HuH-7.5 (cell line): ENCODE measurements around the gene GRIN1.
A peak's percentile ranks its signal among the peaks of the same experiment; 100 is the strongest.
"Not testable (repeated sequence)": the region's sequence is repeated elsewhere in the genome, so short reads cannot be mapped to it uniquely, and the experiment has no call there.

ENCODE experiments used
- DNase-seq: peaks from one replicate; pipeline ENCODE4 v3.0.0; 2011; ENCODE audit warnings: low spot score

The GRIN1 gene

DNA sequence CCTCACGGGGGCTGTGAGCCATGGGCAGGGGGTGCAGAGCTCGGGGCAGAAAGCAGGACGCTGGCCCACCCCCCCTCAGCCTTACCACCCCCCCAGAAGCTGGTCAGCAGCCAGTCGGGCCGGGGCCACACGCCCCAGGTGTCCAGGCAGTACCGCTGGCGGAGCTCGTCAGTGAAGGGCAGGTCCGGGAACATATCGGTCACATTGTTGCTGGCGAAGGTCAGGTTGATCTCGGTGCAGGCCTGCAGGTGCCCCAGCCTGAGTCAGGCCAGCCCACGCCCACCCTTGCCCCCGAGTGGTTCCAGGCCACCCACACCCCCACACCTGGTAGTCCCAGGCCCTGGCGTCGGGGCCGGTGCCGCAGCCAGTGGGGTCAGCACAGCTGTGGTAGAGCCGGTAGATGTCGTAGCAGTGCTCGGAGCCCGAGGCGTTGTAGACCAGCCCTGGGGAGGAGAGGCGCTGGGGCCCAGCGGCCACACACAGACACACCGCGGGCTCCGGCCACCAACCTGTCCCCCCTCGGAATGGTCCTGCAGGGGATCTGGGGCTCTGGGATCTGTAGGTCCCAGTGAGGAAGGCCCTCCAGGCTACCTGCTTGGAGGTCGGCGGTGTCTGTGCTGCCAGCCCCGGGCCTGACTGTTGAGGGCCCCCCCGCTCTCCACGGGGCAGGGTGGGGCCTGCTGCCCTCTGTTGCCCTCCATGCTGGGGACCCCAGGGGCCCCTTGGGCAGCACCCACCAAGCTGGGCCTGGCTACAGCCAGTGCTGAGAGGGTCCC lies 27.0 kb upstream of the GRIN1 start:
- DNase-seq: no peak

DNA sequence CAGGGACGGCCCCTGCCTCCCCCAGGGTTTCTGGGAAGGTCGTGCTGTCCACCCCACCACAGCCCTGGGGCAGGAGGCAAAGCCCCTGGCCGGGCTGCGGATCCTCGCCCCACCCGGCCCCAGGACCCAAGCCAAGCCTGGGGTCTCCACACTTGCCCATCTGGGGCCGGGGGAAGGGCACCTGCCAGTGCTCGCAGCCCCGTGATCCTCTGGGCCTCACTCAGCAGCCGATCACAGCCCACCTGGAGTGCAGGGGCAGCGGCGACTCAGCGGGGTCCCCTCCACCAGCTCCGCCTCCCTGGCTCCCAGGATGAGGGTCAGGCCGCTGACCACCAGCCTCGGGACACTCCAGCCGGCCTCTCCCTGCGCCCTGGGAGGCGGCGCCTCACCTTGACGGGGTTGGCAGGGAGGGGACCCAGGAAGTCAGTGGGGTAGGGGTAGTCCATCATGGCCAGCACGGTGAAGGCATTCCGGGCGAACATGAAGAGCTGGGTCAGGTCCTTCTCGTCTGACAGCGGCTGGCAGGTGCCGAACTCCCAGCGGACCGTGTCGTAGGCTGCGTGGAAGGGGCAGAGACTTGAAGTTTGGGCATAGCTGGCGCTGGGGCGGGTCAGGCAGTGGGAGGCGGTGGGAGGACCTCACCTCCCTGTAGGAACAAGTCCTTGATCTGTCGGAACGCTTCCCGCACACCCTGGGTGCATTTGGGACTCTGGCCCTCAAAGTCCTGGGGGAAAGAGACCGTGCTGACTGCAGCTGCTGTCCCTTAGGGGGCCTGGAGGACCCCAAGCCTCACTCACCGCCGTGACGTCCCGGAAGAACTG lies 26.2 kb upstream of the GRIN1 start:
- DNase-seq: no peak

DNA sequence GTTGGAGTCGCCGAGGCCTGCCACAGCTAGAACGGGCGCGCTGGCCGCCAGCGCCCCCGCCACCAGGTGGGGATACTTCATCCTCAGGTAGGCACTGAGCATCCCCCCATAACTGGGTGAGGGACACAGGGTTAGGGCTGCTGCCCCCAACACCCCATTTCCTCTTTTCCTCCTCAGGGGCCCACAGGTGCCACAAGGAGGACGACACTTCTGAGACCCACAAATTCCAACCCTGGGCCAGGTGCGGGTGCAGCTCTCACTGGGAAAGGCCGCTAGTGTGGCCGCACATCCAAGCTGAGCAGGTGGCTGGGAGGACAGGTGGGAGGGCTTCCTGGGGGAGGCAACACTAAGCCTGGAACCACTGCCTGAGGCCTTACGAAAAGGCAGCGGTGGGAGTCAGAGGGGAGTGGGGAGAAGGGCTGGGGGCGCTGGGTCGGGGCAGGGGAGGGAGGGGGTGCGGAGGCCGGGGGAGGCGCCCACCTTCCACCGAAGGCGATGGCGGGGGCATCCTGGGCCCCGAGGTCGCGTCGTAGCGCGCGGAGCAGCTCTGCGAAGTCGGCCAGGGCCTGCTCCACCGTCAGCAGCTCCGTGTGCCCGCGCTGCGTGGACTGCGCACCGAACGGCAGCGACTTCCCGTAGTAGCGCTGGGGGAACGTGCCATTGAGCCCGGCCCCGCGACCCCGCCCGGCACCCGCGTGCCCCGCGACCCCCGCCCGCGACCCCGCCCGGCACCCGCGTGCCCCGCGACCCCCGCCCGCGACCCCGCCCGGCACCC lies 25.4 kb upstream of the GRIN1 start:
- DNase-seq: no peak

DNA sequence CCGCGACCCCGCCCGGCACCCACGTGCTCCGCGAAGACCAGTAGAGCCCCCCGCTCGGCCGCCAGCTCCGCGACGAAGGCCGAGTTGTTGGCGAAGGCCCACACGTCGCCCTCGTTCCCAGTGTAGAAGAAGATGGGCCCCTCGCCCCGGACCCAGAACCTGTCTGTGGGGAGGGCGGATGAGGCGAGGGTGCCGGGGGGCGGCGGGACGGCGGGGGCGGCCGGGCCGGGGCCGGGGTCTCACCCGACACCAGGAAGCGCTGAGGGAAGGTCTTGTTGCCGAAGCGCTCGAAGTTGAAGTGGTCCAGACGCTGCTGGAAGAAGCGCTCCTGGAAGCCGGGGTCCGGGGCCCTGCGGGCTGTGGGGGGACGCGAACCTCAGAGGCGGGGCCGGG lies 24.7 kb upstream of the GRIN1 start:
- DNase-seq: no peak

DNA sequence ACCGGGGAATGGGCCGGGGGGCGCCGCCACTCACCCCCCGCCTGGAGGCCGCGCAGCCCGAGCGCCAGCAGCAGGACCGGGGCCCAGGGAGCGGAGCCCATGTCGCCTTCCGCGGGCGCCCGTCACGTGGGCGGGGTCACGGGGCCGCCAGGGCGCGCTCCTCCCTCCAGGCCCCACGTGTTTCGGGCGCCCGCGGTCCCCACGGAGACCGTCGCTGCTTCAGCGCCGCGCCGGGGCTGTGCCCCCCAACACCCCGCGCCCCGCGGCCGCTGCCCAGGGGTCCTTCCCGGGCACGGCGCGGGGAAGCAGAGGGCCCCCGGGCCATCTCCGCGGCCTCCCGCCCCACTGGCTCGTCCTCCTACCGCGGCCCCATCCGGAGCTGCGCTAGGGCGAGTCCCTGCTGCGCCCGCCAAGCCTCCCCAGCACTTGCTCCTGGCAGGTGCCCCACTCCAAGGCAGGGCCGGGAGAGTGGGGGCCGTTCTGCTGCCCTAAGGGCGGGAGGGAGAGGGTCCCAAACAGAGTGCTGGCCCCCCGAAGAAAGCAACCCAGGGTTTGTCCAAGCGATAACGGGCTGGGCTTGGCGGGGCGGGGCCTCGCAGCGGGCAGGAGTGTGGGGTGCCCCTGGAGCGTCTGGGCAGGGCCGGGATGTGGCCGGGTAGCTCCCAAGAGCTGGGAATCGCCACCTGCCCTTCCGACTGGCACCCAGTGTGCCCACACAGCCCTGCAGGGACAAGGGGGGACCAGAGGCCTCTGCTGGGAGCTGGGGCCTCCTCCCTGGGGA lies 24.2 kb upstream of the GRIN1 start, which contains the start of gene DPP7:
DPP7 (minus strand) TSS at position 121 of the 781 bp plus-strand sequence; CDS start at position 101, 20 bp downstream.
- peak; percentile 93 for DNase-seq

DNA sequence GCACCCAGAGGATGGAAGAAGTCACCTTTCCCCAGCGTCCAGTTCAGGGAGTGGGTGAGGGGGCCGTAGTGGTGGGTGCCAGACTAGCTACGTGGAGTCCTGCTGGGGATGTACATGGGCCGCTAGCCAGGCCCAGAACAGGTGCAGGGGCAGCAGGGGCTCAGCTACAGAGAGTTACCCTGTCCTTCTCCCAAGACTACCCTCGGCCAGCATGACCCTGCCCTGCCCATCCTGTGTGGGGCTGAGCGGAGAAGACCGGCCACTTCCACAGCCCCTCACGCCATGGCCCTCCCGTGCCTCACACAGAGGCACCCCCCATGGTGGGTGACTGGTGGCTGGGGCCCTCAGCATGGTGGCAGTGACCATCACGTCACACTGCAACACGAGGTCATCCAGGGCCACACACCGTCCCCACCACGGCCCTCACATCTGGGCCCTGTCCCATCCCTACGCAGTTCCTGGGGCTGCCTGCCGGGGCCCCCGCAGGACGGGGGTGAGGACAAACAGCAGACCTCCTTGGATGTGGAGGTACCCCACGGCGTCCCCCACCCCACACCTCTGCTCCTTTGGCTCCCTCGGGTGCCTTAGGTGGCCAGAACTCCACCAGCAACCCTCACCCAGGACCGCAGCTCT lies 23.4 kb upstream of the GRIN1 start:
- DNase-seq: no peak

DNA sequence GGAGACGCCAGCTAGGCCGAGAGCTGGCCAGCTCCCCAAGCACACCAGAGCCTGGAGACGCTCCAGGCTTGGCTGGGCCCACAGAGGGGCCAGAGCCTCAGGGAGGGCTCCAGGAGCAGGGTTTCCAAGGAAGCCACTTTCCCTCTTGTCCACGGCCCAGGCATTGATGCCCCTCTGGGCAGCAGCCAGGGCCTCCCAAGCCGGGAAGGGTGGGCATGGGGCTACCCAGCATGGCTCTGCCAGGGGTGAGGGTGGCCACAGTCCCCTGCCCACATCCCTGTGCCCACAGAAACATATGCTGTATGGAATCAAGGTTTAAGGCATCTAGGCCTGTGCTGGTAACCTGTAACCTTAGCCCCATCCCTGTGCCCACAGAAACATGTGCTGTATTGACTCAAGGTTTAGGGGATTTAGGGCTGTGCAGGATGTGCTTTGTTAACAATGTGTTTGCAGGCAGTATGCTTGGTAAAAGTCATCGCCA lies 22.9 kb upstream of the GRIN1 start:
- DNase-seq: no peak

DNA sequence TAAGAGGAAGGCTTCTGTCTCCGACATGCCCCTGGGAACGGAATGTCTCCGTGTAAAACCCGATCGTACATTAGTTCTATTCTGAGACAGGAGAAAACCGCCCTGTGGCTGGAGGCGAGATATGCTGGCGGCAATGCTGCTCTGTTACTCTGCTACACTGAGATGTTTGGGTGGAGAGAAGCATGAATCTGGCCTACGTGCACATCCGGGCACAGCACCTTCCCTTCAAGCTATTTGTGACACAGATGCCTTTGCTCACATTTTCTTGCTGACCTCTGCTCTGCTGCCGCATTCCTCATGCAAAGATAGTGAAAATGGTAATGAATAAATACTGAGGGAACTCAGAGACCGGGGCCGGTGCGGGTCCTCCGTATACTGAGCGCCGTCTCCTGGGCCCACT lies 22.2 kb upstream of the GRIN1 start:
- no peak for DNase-seq

DNA sequence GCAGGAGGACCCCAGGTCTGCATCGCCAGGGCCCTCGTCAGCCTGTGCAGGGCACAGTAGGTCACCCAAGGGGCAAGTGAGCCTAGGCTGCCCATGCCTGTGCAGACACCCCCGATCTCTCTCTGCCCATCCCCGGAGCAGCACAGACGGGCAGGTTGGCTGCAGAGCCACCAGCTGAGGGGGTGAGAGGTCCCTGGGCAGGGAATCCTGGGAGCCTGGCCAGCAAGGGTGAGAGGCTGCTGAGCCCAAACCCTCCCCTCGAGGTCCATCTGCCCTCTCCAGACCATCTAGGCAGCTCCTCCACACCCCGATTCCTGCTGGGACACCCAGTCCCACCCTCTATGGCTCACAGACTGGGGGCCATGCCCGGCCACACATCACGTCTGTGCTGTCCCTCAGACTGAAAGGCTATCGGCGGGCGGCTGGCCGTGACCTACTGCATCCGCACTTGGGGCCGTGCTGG lies 21.7 kb upstream of the GRIN1 start:
- no peak for DNase-seq

DNA sequence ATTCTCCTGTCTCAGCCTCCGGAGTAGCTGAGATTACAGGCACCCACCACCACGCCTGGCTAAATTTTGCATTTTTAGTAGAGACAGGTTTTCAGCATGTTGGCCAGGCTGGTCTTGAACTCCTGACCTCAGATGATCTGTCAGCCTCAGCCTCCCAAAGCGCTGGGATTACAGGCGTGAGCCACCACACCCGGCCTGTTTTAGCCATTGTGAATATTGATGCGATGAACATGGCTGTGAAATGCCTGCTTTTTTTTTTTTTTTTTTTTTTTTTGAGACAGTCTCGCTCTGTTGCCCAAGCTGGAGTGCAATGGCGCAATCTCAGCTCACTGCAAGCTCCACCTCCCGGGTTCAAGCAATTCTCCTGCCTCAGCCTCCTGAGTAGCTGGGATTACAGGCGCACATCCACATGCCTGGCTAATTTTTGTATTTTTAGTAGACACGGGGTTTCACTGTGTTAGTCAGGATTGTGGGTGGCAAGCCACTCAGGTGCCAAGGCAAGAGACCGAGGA lies 20.8 kb upstream of the GRIN1 start:
- DNase-seq: not testable (repeated sequence)

DNA sequence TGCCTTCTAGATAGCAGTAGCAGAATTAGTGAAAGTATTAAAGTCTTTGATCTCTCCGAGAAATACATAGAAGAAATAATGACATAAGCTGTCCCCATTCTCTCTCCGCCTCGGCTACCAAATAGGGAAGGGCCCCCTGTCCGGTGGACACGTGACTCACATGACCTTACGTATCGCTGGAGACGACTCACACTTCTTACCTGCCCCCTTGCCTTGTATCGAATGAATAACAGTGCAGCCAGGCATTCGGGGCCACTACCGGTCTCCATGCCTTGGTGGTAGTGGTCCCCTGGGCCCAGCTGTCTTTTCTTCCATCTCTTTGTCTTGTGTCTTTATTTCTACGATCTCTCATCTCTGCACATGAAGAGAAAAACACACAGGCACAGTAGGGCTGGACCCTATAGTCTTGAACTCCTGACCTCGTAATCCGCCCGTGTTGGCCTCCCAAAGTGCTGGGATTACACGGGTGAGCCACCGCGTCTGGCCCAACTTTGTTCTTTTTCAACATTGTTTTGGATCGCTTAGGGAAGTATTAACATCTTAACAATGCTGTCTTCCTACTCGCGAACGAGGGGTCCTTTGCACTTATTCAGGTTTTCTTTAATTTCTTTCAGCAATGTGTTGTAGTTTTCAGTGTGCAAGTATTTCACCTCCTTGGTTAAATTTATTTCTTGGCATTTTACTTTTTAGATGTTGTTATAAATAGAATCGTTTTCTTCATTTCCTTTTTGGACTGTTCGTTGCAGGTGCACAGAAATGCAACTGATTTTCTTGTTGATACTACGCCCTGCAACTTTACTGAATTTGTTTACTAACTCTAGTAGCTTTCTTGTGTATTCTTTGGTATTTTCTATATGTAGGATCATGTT lies 16.8 kb upstream of the GRIN1 start:
- DNase-seq: not testable (repeated sequence)

DNA sequence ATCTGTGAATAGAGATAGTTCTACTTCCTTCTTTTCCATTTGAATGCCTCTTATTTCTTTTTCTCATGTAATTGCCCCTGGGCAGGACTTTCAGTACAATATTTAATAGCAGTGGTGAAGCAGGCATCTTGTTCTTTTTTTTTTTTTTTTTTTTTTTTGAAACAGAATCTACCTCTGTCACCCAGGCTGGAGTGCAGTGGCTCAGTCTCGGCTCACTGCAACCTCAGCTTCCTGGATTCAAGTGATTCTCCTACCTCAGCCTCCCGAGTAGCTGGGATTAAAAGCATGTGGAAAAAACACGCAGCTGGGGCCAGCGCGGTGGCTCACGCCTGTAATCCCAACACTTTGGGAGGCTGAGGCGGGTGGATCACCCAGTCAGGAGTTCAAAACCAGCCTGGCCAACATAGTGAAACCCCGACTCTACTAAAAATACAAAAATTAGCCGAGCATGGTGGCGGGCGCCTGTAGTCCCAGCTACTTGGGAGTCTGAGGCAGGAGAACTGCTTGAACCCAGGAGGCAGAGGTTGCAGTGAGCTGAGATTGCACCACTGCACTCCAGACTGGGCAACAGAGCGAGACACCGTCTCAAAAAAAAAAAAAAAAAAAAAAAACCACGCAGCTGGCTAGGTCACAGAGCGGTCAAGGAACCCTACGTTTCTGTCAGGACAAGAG lies 16.0 kb upstream of the GRIN1 start:
- not testable (repeated sequence) for DNase-seq

DNA sequence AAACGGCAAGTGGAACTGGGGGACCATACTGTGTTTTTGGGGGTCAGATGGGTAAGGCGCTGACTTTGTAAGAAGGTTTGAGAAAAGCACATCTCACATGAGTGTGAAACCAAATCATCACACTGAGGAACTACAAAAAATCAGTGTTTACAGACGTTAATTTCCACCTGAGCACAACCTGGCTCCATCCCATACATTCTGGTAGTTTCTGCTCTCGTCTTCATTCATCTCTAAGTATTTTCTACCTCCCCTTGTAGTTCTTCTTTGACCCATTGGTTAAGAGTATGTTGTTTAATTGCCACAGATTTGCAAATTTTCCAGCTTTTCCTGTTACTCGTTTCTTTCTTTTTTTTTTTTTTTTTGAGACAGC lies 15.5 kb upstream of the GRIN1 start:
- DNase-seq: no peak

DNA sequence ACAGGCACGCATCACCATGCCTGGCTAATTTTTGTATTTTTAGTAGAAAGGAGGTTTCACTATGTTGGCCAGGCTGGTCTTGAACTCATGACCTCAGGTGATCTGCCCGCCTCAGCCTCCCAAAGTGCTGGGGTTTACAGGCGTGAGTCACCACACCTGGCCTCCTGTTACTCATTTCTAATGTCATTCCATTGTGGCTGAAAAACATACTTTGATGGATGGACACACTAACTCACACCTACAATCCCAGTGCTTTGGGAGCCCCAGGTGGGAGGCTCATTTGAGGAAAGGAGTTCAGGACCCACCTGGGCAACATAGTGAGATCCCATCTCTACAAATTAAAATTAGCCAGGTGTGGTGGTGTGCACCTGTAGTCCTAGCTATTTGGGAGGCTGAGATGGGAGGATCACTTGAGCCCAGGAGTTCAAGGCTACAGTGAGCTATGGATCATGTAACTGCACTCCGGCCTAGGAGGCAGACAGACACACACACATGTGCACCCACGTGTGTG lies 14.9 kb upstream of the GRIN1 start:
- DNase-seq: not testable (repeated sequence)

DNA sequence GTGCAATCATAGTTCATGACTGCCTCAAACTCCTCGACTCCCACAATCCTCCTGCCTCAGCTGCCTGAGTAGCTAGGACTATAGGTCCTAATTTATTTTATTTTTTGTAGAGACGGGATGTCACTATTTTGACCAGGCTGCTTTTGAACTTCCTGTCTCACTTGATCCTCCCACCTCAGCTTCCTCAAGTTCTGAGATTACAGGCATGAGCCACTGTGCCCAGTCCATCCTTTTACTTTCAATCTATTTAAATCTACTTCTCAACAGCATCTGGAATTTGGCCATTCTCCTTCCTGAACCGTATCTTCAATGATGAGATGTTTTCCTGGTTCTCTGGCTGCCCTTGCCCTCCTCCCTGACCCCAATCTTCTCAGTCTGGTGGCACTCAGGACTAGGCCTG lies 12.2 kb upstream of the GRIN1 start:
- DNase-seq: peak; percentile 6

DNA sequence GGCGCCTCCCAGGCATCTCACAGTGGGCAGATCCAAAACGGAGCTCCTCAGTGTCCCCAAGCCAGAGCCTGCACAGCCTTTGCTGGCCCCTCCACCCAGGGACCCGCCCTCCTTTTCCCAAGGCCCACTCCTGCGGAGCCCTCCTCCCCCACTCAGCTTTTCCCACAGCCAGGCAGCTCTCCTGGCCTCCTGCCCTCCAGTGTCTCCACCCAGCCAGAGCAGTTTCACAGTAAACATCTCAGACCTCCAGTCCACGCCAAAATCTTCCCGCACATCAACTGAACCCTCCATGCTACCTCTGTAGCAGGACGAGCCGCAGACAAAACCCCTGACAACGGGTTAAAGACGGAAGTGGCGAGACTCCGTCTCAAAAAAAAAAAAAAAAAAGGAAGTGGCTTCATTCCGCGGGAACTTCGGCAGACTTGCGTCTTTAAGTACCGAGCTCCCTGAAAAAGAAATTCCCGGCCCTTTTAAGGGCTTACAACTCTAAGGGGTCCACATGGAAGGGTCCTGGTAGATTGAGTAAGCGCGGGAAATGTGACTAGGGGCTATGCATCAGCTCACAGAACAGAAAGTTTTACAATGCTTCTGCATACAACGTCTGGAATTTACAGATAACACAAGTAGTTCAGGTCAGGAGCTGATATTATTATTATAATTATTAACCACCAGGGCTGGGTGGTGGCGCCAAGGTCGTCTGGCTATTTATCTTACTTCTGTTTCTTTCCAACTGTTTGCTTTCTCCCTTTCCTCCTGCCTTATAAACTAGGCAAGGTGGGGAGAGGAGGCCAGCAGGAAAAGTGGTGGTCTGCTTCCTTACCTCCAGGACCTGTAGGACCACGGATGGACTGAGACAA lies 11.4 kb upstream of the GRIN1 start:
- DNase-seq: peak; percentile 43

DNA sequence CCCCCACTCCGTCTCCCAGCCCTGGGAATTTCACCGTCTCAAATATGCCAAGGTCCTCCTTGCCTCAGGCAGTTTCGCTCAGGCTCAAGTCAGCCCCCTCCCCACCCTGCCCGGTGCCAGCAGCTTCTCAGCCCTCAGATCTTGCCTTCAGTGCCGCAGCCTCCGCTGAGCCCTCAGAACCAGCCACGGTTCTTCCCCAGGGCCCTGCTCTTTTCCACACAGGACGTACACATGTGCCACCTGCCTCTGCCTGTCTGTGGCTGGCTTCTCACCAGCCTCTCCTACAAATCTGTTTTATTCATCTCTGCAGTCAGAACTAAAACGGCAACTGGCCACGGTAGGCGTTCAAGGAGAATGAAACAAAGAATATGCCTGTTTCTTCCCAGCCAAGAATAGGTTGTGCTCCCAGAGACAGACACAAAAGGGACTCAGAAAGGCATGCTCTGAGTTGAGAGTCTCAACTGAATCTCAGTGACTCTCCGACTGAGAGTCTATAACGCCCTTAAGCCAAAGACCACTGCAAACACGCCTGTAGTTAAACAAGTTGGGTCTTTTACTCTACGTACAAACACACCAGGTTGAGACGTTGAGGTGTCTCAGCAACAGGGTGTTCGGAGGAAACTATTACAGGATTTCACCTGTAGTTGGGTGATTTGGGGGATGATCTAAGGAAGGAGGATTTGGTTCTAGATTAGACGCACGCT lies 10.6 kb upstream of the GRIN1 start:
- no peak for DNase-seq
